Activated T-cell treated with anti-CD3 and anti-CD28 coated beads, Interleukin-2, amount 50 U/mL, for 48 hours (primary cell): ENCODE measurements around the gene APOBEC3G.
"Not testable (repeated sequence)": the region's sequence is repeated elsewhere in the genome, so short reads cannot be mapped to it uniquely, and the experiment has no call there.

Experiments used
- DNase-seq, 2 experiments: peaks; one replicate each; pipeline ENCODE4 v3.0.0-alpha.2; 2020

The APOBEC3G gene

DNA sequence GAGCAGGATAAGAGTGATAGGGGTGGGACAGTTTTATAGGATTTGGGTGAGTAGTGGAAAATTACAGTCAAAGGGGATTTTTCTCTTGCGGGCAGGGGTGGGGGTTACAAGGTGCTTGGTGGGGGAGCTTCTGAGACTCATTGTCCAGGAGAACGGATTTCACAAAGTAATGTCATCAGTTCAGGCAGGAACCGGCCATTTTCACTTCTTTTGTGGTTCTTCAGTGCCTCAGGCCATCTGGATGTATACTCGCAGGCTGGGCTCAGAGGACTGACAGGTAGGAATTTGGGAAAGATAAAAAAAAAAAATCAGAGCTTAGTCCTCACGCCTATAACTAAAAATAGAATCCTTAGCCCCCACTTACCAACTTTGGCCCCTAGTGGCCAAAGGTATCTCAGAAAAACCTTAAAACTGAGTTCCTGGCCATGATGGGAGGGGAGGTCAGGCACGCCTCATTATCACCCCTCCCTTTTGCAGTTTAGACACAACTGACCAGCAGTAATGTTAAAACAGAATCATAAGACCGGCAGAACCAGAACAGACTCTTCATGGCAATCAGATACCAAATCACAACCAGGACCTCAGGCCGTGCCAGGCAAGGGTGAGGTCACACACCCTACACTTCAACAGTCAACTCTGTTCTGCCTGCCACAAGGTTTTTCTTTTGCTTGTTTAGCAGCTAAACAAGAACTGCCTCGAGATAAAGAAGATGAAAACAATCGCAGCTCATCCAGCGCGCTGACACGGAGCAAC is 8.9 kb upstream of the APOBEC3G start:
- DNase-seq: no peak

- DNase-seq: no peak
Measured at GRCh38 chr22:39070186-39070585, 6.9 kb upstream of the APOBEC3G start.

GRCh38 chr22:39072581-39072981 is 4.5 kb upstream of the APOBEC3G start:
- DNase-seq: not testable (repeated sequence)

DNA sequence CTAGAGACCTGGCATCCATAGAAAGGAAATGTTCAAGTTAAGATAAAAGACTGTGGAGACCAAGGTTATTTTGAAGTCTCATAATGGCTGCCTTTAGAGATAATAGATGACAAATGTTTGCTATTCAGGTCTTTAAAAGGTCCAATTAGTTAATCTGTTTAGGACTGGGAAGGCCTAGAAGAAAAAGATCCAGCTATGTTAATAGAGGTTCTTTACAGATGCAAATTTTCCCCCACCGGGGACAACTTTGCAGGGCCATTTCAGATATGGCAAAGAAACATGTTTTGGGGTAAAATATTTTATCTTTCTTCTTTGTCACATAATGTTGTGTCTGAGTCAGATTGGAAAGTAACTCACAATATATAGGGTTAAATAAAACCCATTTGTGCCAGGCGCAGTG is 3.1 kb upstream of the APOBEC3G start:
- DNase-seq: no peak

GRCh38 chr22:39076155-39077025 is 685 bp upstream of the APOBEC3G start:
- peak in 1 of 2 experiments; percentile 44 for DNase-seq

DNA sequence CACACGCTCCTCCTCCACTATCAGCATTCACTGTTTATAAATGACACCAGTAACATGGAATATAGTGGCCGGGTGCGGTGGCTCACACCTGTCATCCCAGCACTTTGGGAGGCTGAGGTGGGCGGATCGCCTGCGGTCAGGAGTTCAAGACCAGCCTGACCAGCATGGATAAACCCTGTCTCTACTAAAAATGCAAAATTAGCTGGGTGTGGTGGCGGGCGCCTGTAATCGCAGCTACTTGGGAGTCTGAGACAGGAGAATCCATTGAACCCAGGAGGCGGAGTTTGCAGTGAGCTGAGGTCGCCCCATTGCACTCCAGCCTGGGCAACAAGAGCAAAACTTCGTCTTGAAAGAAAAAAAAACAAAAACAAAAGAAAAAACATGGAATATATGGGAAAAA is 837 bp downstream of the APOBEC3G start:
- DNase-seq: not testable (repeated sequence)

- no peak for DNase-seq
Measured at GRCh38 chr22:39078329-39078728, 1.3 kb downstream of the APOBEC3G start.

GRCh38 chr22:39079054-39079637 is 2.1 kb downstream of the APOBEC3G start:
- DNase-seq: not testable (repeated sequence)

- DNase-seq: no peak
Measured at GRCh38 chr22:39080052-39080762, 3.1 kb downstream of the APOBEC3G start.

GRCh38 chr22:39081016-39081415 is 3.9 kb downstream of the APOBEC3G start:
- DNase-seq: no peak

DNA sequence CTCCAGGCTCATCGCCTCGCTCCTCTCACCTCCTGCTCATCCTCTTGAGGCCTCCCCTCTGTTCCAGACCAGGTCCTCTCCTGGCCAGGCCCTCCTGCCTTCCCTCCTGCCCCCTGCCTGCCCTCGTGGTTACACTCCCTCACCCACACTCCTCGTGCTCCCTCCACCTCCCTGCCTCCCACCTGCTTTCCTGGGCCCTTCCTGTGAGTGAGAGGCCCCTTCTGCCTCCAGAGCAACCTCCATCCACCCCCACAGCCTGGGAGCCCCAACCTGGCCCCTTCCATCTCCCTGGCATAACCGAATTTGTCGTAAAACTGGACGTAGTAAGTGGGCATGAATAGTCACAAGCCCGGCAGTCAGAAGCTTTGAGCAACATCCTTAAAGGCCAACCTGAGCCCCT is 4.5 kb downstream of the APOBEC3G start:
- no peak for DNase-seq

DNA sequence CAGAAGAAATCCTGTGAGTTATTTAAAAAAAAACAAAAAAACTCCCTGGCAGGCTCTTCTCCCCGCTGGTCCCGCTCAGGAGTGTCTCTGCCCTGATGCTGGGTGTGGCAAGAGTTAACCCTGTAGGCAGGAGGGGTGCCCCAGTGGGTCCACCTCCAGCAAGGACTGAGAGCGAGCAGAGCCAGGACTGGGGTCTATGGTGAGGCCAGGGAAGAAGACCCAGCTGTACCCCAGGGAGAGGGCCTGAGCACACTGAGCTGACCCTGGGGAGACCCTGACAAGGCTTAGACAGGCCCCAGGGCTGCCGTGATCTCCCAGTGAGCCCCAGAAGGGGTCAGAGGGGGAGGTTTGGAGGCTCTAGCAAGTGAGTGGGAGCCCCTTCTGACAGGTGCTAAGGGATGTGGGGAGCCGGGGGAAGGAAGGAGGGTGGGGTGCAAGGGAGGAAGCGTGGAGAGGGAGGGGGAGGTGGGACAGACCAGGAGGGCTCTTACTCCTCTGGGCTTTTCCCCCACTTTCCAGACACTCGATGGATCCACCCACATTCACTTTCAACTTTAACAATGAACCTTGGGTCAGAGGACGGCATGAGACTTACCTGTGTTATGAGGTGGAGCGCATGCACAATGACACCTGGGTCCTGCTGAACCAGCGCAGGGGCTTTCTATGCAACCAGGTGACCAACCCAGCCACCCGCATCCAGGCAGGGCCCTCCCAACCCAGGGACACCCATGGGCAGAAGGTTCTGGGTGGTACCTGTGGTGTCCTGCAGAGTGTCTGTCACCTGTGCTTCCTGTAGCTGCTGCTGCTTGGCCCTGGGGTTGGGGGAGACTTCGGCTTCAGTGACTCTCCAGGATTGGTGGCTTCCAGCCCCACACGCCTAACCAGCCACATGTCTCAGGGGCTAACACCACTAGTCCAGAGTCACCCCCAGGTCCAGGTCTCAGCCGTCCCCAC is 6.4 kb downstream of the APOBEC3G start:
- no peak for DNase-seq

DNA sequence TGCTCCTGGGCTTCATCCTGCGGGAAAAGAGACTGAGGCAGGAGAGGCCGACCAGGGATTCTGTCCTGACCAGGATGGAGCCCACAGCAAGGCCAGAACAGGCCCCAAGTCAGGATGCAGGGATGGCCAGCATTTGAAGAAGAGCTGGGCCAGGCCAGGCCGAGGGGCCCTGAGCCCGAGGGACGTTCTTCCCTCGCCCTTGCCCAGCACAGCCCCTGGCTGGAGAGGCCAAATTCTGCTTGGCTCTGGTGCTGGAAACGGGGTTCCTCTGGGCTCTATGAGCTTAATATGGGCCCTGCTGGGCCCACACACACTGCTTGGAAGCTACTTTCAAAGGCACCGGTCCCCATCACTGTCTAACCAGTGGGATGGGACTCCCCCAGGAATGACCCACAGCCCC is 7.6 kb downstream of the APOBEC3G start:
- no peak for DNase-seq

DNA sequence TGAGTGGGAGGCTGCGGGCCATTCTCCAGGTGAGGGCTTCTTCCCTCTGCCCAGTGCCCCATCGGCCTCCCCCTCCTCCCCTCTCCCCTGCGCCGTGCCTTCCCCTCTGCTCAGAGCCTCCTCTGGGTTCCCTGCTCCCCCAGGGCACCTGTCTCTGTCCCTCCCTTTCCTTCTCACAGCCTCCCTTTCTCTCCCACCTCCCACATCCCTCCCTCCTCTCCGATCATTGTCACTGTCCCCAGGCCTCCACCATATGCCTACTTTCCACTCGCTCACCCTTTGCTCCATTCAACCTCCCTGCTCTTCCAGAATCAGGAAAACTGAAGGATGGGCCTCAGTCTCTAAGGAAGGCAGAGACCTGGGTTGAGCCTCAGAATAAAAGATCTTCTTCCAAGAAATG is 10.0 kb downstream of the APOBEC3G start:
- no peak for DNase-seq

DNA sequence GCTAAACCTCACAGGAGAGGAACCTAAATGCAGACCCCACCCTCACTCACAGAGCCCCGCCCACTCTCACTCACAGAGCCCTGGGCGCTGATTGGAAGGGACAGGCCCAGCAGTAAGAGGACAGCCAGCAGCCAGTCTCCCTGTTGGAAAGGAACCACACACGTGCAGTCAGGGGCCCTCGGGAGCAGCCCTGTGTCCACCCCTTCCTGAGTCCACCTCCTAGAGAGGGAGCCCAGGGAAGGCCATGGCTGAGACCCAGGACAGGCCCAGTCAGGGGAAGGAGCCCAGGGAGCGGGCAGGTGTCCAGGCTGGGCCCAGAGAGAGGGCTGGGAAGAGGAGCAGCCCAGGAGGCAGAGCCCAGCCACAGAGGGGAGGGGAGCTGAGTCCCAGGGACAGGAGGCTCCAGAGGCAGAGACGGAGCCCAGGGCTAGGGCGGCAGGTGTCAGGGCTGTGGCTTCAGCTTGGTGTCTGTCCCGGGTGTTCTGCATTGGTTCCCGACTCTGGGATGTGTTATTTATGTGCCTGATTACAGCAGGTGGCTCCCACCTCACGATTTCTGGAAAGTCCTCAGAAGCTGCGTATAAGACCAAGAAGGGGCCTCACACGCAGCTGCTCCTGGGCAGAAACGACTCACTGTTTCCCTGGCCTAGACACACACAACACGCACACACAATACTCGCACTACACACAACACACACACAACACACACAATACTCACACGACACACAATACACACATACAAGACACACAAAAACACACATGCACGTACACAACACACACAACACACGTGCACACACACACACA is 11.0 kb downstream of the APOBEC3G start:
- peak in 1 of 2 experiments; percentile 36 for DNase-seq

DNA sequence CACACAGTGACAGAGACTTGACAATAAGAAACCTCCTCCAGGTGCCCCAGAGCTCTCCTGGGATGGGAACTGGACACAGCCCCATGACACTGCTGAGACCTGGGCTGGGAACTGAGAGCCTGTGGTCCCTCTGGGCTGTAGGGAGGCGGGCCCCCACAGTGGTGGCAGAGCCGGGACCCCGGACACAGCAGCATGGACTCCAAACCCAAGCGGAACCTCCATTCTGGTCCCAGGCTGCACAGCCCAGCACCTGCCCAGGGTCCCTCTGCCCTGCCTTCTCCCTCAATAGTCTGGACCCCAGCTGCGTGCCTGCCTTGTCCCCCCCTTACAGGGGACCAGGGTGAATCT is 11.6 kb downstream of the APOBEC3G start:
- no peak for DNase-seq

DNA sequence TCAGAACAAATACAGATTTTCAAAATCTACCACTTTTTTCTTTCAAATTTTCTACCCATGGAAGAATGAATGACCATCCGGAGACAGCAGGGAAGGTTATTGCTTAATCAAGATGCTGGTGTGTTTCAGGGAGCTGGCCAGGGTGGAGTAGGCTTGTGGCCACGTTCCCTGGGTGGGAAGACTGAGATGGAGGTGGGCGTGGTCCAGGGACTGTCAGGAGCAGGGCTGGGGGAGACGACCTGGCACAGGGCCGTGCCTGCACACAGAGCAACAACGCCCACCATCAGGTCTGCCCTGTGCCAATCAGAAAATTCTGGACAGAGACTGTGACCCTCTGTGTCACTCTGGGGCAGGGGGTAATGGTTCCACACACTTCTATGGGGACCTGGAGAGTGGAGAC is 12.9 kb downstream of the APOBEC3G start:
- DNase-seq: no peak

DNA sequence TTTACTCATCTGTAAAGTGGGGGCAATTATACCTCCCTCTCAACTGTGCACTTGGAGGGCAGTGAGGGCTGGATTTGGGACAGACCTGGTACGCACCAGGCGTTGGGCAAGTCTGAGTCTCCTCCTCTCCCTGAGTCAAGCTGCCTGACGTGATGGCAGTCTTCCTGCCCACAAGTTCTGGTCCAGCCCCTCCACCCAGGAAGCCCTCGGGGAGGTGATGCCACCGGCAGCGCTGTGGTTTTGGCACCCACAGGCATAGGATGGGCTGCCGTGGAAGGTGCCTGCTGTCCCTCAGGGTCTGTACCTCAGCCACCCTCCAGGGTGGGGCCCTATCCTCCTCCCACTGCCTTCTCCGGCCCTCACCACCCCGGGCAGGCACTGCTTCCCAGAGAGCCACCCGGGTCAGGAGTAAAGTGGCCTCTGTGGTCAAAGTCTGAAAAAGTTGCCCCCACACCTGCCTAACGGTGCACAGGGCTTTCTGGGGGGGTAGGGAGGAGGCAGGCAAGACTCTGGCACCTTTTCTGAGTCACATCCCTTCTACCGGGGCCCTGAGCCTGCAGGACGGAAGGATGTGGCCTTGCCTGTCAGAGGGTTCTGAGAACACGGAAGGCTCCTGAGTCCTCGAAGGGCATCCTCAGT is 13.5 kb downstream of the APOBEC3G start:
- DNase-seq: peak; percentile 90 to 91

- peak in 1 of 2 experiments; percentile 42 for DNase-seq
Measured at GRCh38 chr22:39091126-39092081, 14.3 kb downstream of the APOBEC3G start.
